Muscle of leg (tissue), 11 donors: ENCODE measurements around the gene DEUP1. TPM values are rescaled to one million over a fixed set of nuclear protein-coding genes. Genes with fewer than 3 reads are reported as not detected.

Source experiments
- DNase-seq: peaks from one replicate; pipeline ENCODE4 v3.0.0; 2013
- H3K27ac ChIP-seq: one replicate; pipeline ENCODE4 v1.5.1; 2013; ENCODE audit warnings: mild to moderate bottlenecking, low read length, control low read depth
- H3K27me3 ChIP-seq: one replicate; pipeline ENCODE4 v1.6.1; 2013; ENCODE audit warnings: low read length; ENCODE audit not compliant: control insufficient read depth, insufficient read depth
- H3K36me3 ChIP-seq: one replicate; pipeline ENCODE4 v1.6.1; 2013; ENCODE audit warnings: low read length; ENCODE audit not compliant: control insufficient read depth, insufficient read depth
- H3K4me1 ChIP-seq: one replicate; pipeline ENCODE4 v1.6.1; 2013; ENCODE audit warnings: low read length; ENCODE audit not compliant: control insufficient read depth, insufficient read depth
- H3K4me3 ChIP-seq: one replicate; pipeline ENCODE4 v1.5.1; 2013; ENCODE audit warnings: low read length, control low read depth
- H3K9me3 ChIP-seq: replicated peaks from 2 replicates; pipeline ENCODE4 v1.6.1; 2013; ENCODE audit warnings: low read depth, low read length; ENCODE audit not compliant: control insufficient read depth
- WGBS: methylation state at CpG from one replicate; pipeline ENCODE4 v1.1.5; 2013; ENCODE audit warnings: missing lambda C conversion rate; ENCODE audit not compliant: insufficient coverage; 5-methylcytosine and 5-hydroxymethylcytosine counted together
- polyA plus RNA-seq, 8 donors: library from polyadenylated mRNA; unstranded; fragments of 120-200 nt; gene quantifications; one replicate each; pipeline versions ENCODE4 v1.2.1 to v1.2.3, GENCODE V29; 2013; ENCODE audit warnings: inconsistent platforms in 1 of 8, low replicate concordance in 1 of 8; ENCODE audit not compliant: insufficient read length in 8 of 8, insufficient read depth in 1 of 8
- total RNA-seq: library from RNA; stranded (reverse); fragments of 120-200 nt; gene quantifications from one replicate; pipeline ENCODE4 v1.2.4, GENCODE V29; 2013

Gene DEUP1
- total and polyA plus RNA-seq, 9 donors, result 0.04 to 0.10 TPM; not detected in 7

GRCh38 chr11:93474123-93474522 is 143.6 kb downstream of the DEUP1 start:
- no peaks in the 10 kb centered on the region for H3K9me3 ChIP-seq
- H3K4me1 ChIP-seq, result peaks cover 8% of the 10 kb centered on the region
- no peaks in the 10 kb centered on the region for H3K27me3 ChIP-seq
- H3K27ac ChIP-seq, result no peak overlapping the region
- DNase-seq, result no peak
- no peaks in the 10 kb centered on the region for H3K36me3 ChIP-seq
- H3K4me3 ChIP-seq, result no peak overlapping the region
- WGBS, result no CpG with 5 or more reads among the region's 1 CpG

- Histone ChIP-seq H3K4me1 (peaks cover 8% of the 10 kb centered on the region), H3K27me3 (no peaks in the 10 kb centered on the region), H3K27ac (no peak overlapping the region), H3K9me3 (no peaks in the 10 kb centered on the region), H3K36me3 (peaks cover 3% of the 10 kb centered on the region), H3K4me3 (no peak overlapping the region)
- DNase-seq, result peak; percentile 22
- 50% methylated on average over 1 of the region's 3 CpGs for WGBS
Observed at GRCh38 chr11:93476796-93477195, 146.3 kb downstream of the DEUP1 start.

GRCh38 chr11:93477684-93478234 is 147.2 kb downstream of the DEUP1 start:
- H3K9me3 ChIP-seq, result no peaks in the 10 kb centered on the region
- DNase-seq, result peak; percentile 30
- H3K27ac ChIP-seq, result no peak overlapping the region
- 27% methylated on average over 7 of the region's 11 CpGs for WGBS
- H3K4me1 ChIP-seq, result peaks cover 8% of the 10 kb centered on the region
- peaks cover 3% of the 10 kb centered on the region for H3K36me3 ChIP-seq
- H3K4me3 ChIP-seq, result no peak overlapping the region
- no peaks in the 10 kb centered on the region for H3K27me3 ChIP-seq

GRCh38 chr11:93478841-93479240 is 148.3 kb downstream of the DEUP1 start:
- no peaks in the 10 kb centered on the region for H3K9me3 ChIP-seq
- H3K4me3 ChIP-seq, result no peak overlapping the region
- no peak for DNase-seq
- H3K27me3 ChIP-seq, result no peaks in the 10 kb centered on the region
- WGBS, result 94% methylated on average over 17 of the region's 19 CpGs
- no peak overlapping the region for H3K27ac ChIP-seq
- peaks cover 16% of the 10 kb centered on the region for H3K4me1 ChIP-seq
- peaks cover 3% of the 10 kb centered on the region for H3K36me3 ChIP-seq

GRCh38 chr11:93480256-93480655 is 149.7 kb downstream of the DEUP1 start:
- WGBS, result 98% methylated on average over 5 of the region's 6 CpGs
- DNase-seq, result no peak
- H3K9me3 ChIP-seq, result no peaks in the 10 kb centered on the region

GRCh38 chr11:93480756-93481155 is 150.2 kb downstream of the DEUP1 start:
- H3K27me3 ChIP-seq, result no peaks in the 10 kb centered on the region
- H3K4me3 ChIP-seq, result no peak overlapping the region
- H3K27ac ChIP-seq, result no peak overlapping the region
- no peaks in the 10 kb centered on the region for H3K9me3 ChIP-seq
- DNase-seq, result no peak
- no CpG with 5 or more reads among the region's 1 CpG for WGBS
- peaks cover 3% of the 10 kb centered on the region for H3K36me3 ChIP-seq
- peaks cover 24% of the 10 kb centered on the region for H3K4me1 ChIP-seq

More at GRCh38 chr11:93480256-93480655, 149.7 kb downstream of the DEUP1 start:
- no peak overlapping the region for H3K27ac ChIP-seq
- peaks cover 21% of the 10 kb centered on the region for H3K4me1 ChIP-seq
- no peak overlapping the region for H3K4me3 ChIP-seq
- H3K36me3 ChIP-seq, result peaks cover 3% of the 10 kb centered on the region
- H3K27me3 ChIP-seq, result no peaks in the 10 kb centered on the region

GRCh38 chr11:93481279-93481678 is 150.7 kb downstream of the DEUP1 start:
- no peak for DNase-seq
- Histone ChIP-seq H3K27me3 (no peaks in the 10 kb centered on the region), H3K27ac (no peak overlapping the region), H3K4me3 (no peak overlapping the region), H3K9me3 (no peaks in the 10 kb centered on the region), H3K4me1 (peaks cover 26% of the 10 kb centered on the region), H3K36me3 (peaks cover 3% of the 10 kb centered on the region)
- 96% methylated on average over 15 of the region's 16 CpGs for WGBS

- no peak overlapping the region for H3K27ac ChIP-seq
- H3K9me3 ChIP-seq, result no peaks in the 10 kb centered on the region
- no peaks in the 10 kb centered on the region for H3K27me3 ChIP-seq
- H3K4me3 ChIP-seq, result no peak overlapping the region
- H3K4me1 ChIP-seq, result peaks cover 28% of the 10 kb centered on the region
- no peak for DNase-seq
- 90% methylated on average over 6 of the region's 6 CpGs for WGBS
- peaks cover 3% of the 10 kb centered on the region for H3K36me3 ChIP-seq
Observed at GRCh38 chr11:93481696-93482095, 151.2 kb downstream of the DEUP1 start.

- Histone ChIP-seq H3K4me3 (no peak overlapping the region), H3K27me3 (no peaks in the 10 kb centered on the region), H3K27ac (no peak overlapping the region), H3K4me1 (peaks cover 24% of the 10 kb centered on the region), H3K36me3 (peaks cover 3% of the 10 kb centered on the region), H3K9me3 (no peaks in the 10 kb centered on the region)
- DNase-seq, result no peak
- WGBS, result 78% methylated on average over 9 of the region's 10 CpGs
Observed at GRCh38 chr11:93482556-93482955, 152.0 kb downstream of the DEUP1 start.

GRCh38 chr11:93484716-93485115 is 154.2 kb downstream of the DEUP1 start:
- H3K27ac ChIP-seq, result no peak overlapping the region
- WGBS, result no CpG with 5 or more reads among the region's 3 CpGs
- H3K36me3 ChIP-seq, result peaks cover 3% of the 10 kb centered on the region
- H3K4me1 ChIP-seq, result peaks cover 19% of the 10 kb centered on the region
- no peaks in the 10 kb centered on the region for H3K9me3 ChIP-seq
- no peak overlapping the region for H3K4me3 ChIP-seq
- H3K27me3 ChIP-seq, result no peaks in the 10 kb centered on the region
- DNase-seq, result peak; percentile 43

- Histone ChIP-seq H3K4me3 (no peak overlapping the region), H3K9me3 (no peaks in the 10 kb centered on the region), H3K27ac (no peak overlapping the region), H3K4me1 (peaks cover 19% of the 10 kb centered on the region), H3K36me3 (peaks cover 3% of the 10 kb centered on the region), H3K27me3 (no peaks in the 10 kb centered on the region)
- no peak for DNase-seq
- 80% methylated on average over 1 of the region's 2 CpGs for WGBS
Observed at GRCh38 chr11:93485983-93486382, 155.4 kb downstream of the DEUP1 start.
